GM18907 (cell line): ENCODE measurements around the gene OR51I2.

ENCODE experiments used
- ATAC-seq: cut with Tn5 transposase; IDR thresholded peaks from one replicate; pipeline ENCODE4 v1.9.1; 2021; ENCODE audit warnings: mild to moderate bottlenecking, moderate library complexity; ENCODE audit not compliant: unreplicated experiment

Gene OR51I2, protein sequence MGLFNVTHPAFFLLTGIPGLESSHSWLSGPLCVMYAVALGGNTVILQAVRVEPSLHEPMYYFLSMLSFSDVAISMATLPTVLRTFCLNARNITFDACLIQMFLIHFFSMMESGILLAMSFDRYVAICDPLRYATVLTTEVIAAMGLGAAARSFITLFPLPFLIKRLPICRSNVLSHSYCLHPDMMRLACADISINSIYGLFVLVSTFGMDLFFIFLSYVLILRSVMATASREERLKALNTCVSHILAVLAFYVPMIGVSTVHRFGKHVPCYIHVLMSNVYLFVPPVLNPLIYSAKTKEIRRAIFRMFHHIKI

DNA sequence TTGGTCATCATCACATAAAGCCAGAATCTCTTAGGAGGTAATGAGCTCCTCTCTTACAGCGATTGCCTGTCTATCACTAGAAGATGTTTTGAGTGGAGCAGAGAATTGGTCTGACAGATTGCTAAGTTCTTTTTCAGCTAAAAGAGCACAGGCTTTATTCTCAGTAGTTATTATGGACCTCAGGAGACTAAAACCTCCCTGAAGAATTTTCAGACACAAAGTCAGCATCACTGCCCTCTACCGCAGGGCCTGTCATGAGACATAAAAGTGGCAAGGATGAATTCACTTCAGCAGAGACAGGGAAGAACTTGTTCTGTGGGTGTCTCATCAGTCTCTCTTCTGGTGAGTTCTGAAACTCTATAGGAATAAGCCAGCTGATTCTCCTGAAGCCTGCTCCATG, at the start of gene OR51I2:
Gene OR51I2, plus strand, starts transcription at position 301 of the 400 bp plus-strand sequence. CDS start 4,166 bp downstream, outside the sequence.
- ATAC-seq: no peak

DNA sequence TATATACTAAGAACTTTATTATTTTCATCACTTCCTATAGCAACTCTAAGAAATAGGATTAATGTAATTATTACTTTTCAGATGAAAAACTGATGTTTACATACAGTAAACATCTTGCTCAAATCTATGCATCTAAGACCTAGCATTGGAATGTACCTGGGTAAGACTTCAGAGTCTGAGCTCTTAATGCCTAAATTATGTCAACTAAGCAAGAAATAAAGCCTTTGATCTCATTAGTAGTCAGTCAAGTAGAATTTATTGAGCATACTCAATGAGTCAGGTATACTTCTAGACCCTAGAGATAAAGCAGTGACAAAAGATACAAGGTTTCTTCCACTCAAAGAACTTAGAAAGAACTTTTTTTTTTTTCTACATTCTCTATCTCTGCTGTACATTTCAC, 44.0 kb upstream of the OR51I2 start:
- ATAC-seq: no peak

DNA sequence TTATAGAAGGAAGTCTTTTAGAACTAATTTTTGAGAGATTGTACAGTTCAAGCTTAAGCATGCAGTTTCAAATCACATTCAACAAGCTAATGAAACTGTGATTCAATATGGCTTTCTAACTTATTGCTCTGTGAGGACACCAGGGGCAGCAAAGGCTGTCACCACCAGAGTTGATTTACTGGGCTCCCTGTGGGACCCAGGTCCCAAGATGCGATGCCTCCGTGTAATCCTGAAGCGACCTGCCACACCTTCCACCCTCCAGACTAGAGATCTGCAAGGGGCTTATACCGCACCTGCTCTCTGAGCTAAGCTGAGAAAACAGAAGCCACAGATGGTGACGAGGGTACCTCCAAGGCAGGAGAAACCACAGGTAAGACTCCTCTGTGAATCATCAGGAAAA, 28.1 kb upstream of the OR51I2 start:
- ATAC-seq: no peak

DNA sequence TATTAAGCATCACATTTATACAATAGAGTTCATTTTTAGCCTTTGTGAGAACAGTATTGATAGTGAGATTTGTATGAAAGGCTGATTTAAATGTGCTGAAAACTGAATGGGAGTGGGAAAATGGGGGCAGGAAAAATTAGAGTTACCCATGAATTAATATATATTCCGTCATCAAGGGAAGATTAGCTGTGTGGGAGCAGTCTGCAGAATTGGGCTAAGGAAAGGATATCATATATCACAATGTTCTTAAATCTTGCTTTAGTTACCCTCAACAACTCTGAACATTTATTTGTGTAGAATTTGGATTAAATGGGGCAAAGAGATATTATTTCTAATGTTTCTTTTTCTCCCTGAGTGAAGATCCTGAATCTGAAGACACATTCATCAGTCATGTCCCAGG, 27.3 kb upstream of the OR51I2 start, which contains the start of gene OR51Q1:
Gene OR51Q1, plus strand, starts transcription at position 301 of the 400 bp plus-strand sequence. Its CDS starts 90 bp downstream, at position 391.
- ATAC-seq: no peak

DNA sequence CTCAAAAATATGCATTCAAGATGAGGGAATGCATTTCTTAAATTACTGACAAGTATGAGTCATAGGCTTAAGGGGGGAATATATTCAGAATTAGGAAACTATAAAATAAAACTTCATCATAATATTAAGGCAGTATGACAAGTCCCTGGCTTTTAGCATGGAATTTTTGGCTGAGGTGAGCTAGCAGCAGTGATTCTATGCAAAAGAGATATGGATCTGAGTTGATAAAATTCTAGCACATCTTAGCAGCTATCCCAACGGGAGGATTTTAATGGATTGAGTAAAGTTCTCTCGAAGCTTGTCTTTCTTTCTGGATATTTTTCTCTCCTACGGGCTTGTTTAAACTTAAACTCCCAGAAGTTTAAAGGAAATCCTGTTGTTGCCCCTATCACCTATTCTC, 26.0 kb upstream of the OR51I2 start:
- ATAC-seq: no peak

DNA sequence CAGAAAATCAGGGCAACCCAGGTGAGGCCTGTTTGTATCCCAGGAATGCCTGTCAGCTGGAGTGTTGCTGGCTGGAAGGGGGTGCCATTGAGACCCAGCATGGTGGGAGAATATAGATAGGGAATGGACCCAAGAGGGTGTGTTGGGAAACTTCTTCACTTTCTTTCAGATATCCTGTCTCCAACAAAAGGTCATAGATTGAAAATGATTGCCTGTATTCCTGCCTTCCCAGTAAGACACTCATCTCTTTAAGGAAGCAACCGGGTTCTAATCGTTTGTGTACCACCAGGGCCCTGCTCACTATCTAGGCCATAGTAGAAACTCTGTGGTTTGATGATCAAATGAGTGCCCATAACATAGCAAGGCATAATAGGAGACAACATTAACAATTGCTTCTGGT, 7.7 kb upstream of the OR51I2 start, which contains the start of gene OR51I1:
Gene OR51I1, minus strand, starts transcription at position 101 of the 400 bp plus-strand sequence. Its CDS starts 0 bp downstream, at position 101.
- no peak for ATAC-seq

DNA sequence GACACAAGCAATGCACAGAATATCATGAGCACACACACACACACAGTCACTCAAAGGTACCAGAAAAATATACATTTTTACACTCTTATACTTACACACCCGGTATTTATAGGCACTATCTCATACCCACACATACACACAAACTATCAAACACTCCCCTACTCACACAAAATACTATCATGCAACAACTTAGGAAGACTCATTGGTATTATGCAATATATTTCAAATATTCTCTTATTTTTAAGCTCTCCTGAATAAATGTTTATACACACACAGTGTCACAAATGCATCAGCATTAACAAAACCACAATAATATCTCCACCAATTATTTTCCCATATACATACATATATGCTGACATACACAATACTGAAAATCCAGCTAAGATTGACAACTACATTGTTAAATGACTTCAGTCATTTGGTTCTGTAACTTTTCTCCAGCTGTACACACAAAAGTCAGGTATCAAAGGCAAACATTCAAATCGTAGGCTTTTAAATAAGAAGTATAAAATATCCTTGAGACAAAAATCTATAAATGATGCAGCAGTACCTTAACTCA, 5.2 kb upstream of the OR51I2 start:
- ATAC-seq: no peak

DNA sequence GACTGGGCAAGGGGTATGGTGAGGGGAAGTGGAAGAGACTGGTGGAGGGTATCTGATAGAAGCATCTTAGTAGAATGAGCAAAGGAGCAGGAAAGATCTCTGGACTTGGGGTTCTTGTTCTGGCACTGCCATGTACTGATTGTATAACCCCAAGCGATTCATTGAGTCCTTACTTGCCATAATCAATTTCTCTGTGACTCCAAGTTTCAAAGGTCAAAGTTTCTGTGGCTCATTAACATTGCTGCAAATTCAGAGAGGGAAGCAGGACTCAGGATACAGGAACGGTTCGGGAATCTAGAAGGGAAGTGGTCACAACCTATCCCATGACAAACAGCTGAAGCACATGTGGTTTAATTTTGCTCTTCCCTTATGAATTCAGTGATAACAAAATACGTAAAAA, 309 bp downstream of the OR51I2 start:
- ATAC-seq: no peak

DNA sequence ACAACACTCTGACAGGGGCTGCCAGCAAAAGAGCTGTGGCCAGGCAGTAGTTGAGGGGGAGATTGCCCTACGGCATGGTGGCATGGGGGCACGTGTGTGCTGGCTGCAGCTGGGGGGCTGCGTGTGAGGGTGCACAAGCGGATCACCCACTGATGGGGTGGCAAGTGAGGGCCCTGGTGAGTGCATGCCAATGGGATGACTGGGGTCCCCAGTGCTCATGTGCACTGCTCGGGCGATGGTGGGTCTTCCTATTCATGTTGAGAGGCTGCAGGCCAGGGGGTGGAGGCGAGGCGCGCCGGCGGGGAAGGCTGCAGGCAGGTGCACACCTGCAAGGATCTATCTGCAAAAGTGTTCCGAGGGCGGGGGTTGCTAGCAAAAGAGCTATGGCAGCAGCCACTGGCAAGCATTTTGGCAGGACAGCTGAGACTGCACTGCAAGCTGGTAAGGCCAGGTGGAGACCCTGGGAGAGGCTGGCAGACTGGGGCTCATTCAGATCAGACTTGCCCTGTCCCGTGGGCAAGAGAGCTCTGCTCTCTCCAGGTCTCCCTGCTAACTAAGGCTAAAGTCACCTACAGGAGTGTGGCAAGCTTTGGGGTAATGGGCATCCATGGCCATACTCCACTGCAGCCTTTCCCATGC, 12.0 kb downstream of the OR51I2 start:
- ATAC-seq: no peak

DNA sequence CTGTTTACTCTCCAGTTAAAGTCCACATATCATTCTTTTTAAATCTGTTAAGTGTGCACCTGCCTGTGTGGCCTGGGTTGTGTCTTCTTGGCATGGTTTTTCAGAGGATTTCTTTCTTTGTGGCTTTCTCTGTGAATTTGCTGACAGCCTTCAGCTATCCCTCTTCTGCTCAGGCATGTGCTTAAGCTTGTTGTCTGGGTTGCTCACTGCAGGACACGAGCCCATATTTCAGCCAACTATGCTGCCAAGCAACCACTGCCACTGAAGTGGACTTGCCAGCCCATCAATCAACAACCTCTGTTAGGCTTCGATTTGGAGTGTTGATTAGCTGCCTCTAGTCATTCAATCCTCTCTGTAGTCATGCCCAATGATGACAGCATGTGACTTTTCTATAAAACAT, 18.4 kb downstream of the OR51I2 start:
- ATAC-seq: no peak

DNA sequence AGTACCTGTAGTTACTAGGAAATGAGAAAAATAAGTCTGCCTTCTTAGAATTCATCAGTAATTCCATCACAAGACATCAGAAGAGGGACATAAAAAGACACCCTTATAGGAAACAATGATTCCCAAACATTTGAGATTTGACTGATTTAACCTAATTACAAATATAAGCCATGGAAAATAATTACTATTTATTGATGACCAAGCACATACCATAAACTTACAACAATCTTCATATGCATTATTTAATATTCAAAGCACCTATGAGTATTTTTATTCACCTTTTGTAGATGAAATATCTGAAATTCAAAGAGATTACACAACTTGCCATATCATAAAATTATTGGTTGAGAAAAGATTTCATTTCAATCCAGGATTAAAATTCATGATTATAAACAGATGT, 24.8 kb downstream of the OR51I2 start:
- ATAC-seq: no peak

DNA sequence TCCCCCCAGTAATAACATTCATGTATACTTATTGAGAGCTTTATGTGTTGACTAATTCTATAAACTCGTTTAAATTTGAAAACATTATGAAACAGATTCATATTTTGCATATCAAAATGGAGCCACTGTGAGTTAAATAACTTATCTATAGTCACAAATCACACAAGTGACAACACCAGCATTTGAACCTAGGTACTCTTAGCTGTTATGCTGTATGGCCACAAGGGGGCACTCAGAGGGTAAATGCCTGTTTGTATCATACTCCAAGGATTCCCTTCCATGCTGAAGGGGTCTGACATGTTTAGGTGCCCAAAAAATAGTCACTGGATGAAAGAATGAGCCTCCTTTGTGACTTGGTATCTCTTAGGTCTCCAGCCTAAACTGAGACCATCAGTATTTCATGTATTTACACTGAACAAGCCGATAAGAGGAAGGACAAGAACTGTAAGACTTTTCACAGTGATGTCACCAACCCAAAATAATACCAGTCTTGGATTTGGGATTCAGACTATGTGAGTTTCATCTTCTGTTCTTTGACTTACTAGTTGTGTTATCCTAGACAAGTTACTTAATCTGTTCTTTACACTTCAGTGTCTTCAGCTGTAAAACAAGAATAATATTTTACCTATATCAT, 27.2 kb downstream of the OR51I2 start:
- ATAC-seq: peak; percentile 81

DNA sequence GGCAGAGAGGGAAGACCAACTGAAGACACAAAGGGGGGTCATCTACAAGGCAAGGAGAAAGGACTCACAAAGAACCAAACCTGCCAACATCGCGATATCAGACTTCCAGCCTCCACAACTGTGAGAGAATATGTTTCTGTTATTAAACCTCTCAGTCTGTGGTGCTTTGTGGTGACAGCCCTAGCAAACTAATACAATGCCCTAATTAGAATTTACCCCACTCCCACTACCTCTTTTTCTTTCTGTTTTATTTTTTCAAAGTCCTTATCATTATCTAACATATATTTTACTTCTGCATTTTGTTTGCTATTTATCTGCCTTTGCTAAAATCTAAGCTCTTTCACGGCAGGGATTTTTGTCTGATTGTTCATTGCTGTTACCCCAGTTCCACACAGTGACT, 36.9 kb downstream of the OR51I2 start:
- ATAC-seq: no peak

DNA sequence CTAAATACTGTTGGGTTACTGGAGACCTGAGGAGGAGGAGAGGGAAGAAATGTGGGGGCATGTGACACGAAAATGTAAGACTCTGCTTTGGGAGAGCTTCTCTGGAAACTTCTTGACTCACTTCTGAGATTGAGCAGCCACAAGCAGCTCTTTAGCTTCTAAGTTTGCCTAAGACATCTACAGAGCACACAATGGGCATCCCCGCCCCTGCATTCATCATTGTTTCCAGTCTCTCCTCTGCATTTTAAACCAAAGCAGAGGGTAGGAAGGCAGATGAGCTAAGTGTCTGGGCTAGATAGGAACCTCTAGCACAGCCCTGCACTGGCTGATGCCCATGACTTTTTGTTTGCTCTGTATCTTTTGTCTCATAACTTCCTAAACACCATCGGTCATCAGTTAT, 37.3 kb downstream of the OR51I2 start:
- no peak for ATAC-seq

DNA sequence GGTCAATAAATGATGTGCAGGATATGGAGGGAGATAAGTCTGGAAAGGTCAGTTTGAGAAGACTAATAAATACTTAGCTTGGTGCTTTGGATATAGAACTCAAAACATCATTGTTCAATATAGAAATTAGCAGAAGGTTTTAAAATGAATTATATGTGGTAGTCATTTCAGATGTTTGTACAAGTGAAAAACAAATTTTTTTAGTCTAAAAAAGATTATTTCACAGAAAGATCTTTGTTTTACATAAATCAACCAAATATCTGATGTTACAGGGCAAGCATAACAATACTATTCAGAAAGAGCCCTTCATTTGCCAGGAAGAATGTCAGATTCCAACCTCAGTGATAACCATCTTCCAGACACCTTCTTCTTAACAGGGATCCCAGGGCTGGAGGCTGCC, 39.3 kb downstream of the OR51I2 start, which contains the start of gene OR52D1:
Gene OR52D1, plus strand, starts transcription at position 301 of the 400 bp plus-strand sequence. Its CDS starts 22 bp downstream, at position 323.
- ATAC-seq: no peak

DNA sequence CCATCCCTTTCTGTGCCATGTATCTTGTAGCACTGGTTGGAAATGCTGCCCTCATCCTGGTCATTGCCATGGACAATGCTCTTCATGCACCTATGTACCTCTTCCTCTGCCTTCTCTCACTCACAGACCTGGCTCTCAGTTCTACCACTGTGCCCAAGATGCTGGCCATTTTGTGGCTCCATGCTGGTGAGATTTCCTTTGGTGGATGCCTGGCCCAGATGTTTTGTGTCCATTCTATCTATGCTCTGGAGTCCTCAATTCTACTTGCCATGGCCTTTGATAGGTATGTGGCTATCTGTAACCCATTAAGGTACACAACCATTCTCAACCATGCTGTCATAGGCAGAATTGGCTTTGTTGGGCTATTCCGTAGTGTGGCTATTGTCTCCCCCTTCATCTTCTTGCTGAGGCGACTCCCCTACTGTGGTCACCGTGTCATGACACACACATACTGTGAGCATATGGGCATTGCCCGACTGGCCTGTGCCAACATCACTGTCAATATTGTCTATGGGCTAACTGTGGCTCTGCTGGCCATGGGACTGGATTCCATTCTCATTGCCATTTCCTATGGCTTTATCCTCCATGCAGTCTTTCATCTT, 39.8 kb downstream of the OR51I2 start:
- no peak for ATAC-seq

DNA sequence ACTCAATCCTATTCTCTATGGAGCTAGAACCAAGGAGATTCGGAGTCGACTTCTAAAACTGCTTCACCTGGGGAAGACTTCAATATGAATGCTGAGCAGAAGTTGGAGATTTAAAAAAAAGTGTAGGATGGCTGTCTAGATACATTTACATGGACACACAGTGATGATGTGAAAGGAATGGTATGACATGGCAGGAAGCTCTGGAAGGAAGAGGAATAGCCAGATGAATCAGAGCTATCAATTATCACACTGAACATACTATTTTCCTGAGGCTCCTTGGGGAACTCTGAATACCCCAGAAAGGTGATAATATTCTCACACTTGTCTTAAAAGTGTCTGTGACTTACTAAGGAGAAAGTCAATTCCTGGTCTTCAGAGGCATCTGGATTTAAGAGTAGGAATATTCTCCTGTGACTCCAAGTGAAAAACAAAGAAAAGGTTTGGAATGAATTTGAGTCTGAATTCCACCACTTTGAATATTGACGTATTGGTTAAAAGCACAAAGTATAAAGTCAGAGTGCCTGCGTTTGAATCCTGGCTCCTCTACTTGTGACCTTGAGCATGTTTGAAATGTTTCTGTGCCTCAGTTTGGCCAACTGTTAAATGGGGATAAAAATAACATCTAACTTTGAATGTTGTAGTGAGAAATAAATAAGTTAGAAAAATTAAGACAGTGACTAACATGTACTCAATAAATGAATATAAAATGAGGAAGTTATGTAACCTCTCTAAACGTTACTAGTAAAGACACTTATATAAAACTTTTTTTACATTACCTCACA, 40.6 kb downstream of the OR51I2 start:
- ATAC-seq: no peak

DNA sequence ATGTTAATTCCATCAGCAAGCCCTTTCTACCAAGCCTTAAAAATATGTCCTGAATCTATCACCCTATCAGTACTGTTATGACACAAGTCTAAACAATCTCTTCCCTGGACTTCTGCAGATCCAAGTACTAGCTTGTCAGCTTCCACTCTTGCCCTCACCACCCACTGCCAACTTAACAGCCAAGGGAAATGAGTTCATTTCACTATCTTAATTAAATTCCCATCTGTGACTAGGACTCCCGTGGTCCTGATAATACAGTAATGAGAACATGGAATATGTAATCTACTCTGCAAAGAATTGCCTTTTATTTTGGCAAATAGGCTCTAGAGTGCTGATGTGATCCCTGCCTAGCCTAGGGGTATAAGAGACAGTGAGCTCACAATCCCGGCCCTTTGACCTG, 50.5 kb downstream of the OR51I2 start:
- no peak for ATAC-seq

DNA sequence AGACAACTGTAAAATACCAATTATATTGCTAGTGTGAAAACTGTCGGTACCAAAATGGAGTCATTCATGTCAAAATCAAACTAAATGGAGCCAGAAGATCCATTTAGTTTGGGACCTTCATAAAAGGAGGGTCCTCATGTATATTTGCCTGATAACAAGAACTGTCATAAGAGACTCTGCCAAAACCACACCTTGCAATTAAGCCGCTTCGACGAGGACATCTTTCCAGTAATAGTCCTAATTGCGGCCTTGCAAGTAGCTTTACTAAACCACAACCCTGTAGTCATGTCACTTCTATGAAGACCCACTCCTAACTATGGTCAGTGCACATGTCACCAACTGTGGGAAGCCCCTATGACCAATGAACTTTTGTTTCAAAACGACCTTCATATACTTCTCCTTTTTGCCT, 51.3 kb downstream of the OR51I2 start:
- no peak for ATAC-seq

DNA sequence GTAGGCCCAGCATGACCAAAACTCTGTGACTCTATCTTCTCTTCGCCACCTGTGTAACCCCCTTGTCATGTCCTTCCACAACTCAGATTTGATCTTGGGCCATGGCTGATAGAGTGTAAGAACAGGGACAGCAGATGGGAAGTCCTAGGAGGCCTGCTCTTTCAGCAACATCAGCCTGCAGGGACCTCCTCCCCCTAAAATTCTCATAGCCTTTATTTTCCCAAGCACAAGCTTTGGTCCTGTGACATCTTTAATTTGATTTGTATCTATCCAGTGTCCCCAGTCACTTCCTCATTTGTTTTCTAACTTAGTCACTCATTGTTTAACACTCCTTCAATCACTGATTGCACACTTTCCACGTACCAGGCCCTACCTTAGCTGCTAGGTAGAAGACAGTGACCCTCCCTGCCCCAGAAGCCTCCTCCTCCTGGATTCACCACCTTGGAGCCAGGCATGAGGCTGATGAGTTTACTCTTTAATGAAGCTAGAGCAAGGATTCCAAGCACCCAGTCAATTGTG, 55.3 kb downstream of the OR51I2 start:
- no peak for ATAC-seq
